GM19240 (cell line): Measurements from ENCODE around the gene IGSF5.
"Not testable (repeated sequence)": the region's sequence is repeated elsewhere in the genome, so short reads cannot be mapped to it uniquely, and the experiment has no call there.

ENCODE experiments used
- DNase-seq: peaks from one replicate; pipeline ENCODE4 v3.0.0; 2011; ENCODE audit warnings: low spot score; ENCODE audit not compliant: insufficient read length

IGSF5 gene

GRCh38 chr21:39744883-39745282 lies at the start of gene IGSF5:
TSS of gene IGSF5 (plus strand) at chr21:39745183. CDS start at chr21:39745510, 327 bp downstream.
- not testable (repeated sequence) for DNase-seq

- DNase-seq = no peak
Measured at GRCh38 chr21:39696196-39696595, 48.8 kb upstream of the IGSF5 start.

- DNase-seq = no peak
Measured at GRCh38 chr21:39696618-39697017, 48.4 kb upstream of the IGSF5 start.

GRCh38 chr21:39700318-39700717 lies 44.7 kb upstream of the IGSF5 start:
- DNase-seq = no peak

GRCh38 chr21:39703578-39703977 lies 41.4 kb upstream of the IGSF5 start:
- DNase-seq = no peak

GRCh38 chr21:39705849-39706248 lies 39.1 kb upstream of the IGSF5 start:
- no peak for DNase-seq

GRCh38 chr21:39707316-39707715 lies 37.7 kb upstream of the IGSF5 start:
- DNase-seq = no peak

GRCh38 chr21:39710866-39711265 lies 34.1 kb upstream of the IGSF5 start:
- DNase-seq = no peak

GRCh38 chr21:39712273-39712672 lies 32.7 kb upstream of the IGSF5 start:
- DNase-seq = no peak

GRCh38 chr21:39712976-39713375 lies 32.0 kb upstream of the IGSF5 start:
- DNase-seq = no peak

GRCh38 chr21:39713905-39714304 lies 31.1 kb upstream of the IGSF5 start:
- DNase-seq = no peak

- DNase-seq = no peak
Measured at GRCh38 chr21:39714331-39714730, 30.7 kb upstream of the IGSF5 start.

- DNase-seq = no peak
Measured at GRCh38 chr21:39715804-39716397, 29.1 kb upstream of the IGSF5 start.

- DNase-seq = no peak
Measured at GRCh38 chr21:39720126-39720778, 24.7 kb upstream of the IGSF5 start.

GRCh38 chr21:39721885-39722284 lies 23.1 kb upstream of the IGSF5 start:
- no peak for DNase-seq

GRCh38 chr21:39724944-39725343 lies 20.0 kb upstream of the IGSF5 start:
- DNase-seq = no peak

- no peak for DNase-seq
Measured at GRCh38 chr21:39726133-39726532, 18.9 kb upstream of the IGSF5 start.

GRCh38 chr21:39727401-39728120 lies 17.4 kb upstream of the IGSF5 start:
- no peak for DNase-seq

GRCh38 chr21:39728341-39728740 lies 16.6 kb upstream of the IGSF5 start:
- DNase-seq = no peak

GRCh38 chr21:39730418-39731157 lies 14.4 kb upstream of the IGSF5 start:
- DNase-seq = no peak

- DNase-seq = no peak
Measured at GRCh38 chr21:39736716-39737115, 8.3 kb upstream of the IGSF5 start.
